K562 (cell line): ENCODE results near the gene DTD1. TPM values are rescaled to one million over a fixed set of nuclear protein-coding genes. Genes with fewer than 3 reads are reported as not detected.

ENCODE experiments used
- ATAC-seq: fragments of 200-7000 bp; cut with Tn5 transposase; 3 replicates; pipeline ENCODE4 v1.9.1; 2020; ENCODE audit warnings: moderate library complexity
- BruUV-seq: library from RNA; stranded (reverse); fragments of 400-500 nt; replicated peaks from 2 replicates; lab custom pipeline; 2021; lab: Mats Ljungman, UMichigan
- CTCF ChIA-PET: fragments of 300-600 bp; formaldehyde crosslinking; extraction: SDS; loops from one replicate; lab custom pipeline; 2021; ENCODE audit warnings: low intra/inter-chr PET ratio; lab: Yijun Ruan, JAX
- POLR2A ChIA-PET: fragments of 300-600, 350-650 bp; sonication (Branson Sonifier 250); formaldehyde crosslinking; extraction: SDS; loops from one replicate; lab custom pipeline; 2021; ENCODE audit warnings: antibody characterized with exemption, inconsistent platforms; lab: Yijun Ruan, JAX
- DNase-seq, 4 experiments: peaks; one replicate each; pipeline versions ENCODE4 v3.0.0 to v3.0.0-alpha.2; 2011 to 2018; ENCODE audit warnings: low spot score in 3 of 4, mixed read lengths in 3 of 4; ENCODE audit errors: extremely low read depth in 1 of 4
- FAIRE-seq: peaks from 2 replicates; lab custom pipeline; 2011; peaks lifted over from hg19 to GRCh38; lab: Jason Lieb, UNC
- H2AFZ ChIP-seq: 2 replicates; pipeline ENCODE4 v1.6.0; 2011; ENCODE audit warnings: low read depth, low read length, control low read depth, inconsistent platforms
- H3K27ac ChIP-seq: fragments of 200-600 bp; 3 replicates; pipeline ENCODE4 v1.8.0; 2011; ENCODE audit warnings: low read depth, mild to moderate bottlenecking, control low read depth, inconsistent platforms, low read length, moderate library complexity, mixed read lengths; ENCODE audit errors: extremely low read depth
- H3K27me3 ChIP-seq, 2 experiments: fragments of 300-600 bp in 1 of 2; 2 replicates in 1 of 2; 3 replicates in 1 of 2; pipeline versions ENCODE4 v1.6.0 to v1.8.0; 2011; ENCODE audit warnings: inconsistent platforms in 2 of 2, low read length in 2 of 2, mild to moderate bottlenecking in 1 of 2, mixed read lengths in 1 of 2, moderate library complexity in 1 of 2; ENCODE audit not compliant: control insufficient read depth in 2 of 2, insufficient read depth in 2 of 2
- H3K36me3 ChIP-seq: fragments of 300-600 bp; 3 replicates; pipeline ENCODE4 v1.8.0; 2011; ENCODE audit warnings: mild to moderate bottlenecking, low read length, inconsistent platforms; ENCODE audit not compliant: control insufficient read depth, insufficient read depth
- H3K4me1 ChIP-seq, 2 experiments: fragments of 200-600 bp in 1 of 2; replicated peaks in 1 of 2; 2 replicates in 1 of 2; 3 replicates in 1 of 2; pipeline versions ENCODE4 v1.5.1 to v1.8.0; 2011; ENCODE audit warnings: inconsistent platforms in 2 of 2, low read length in 2 of 2, mild to moderate bottlenecking in 1 of 2, mixed read lengths in 1 of 2, moderate library complexity in 1 of 2; ENCODE audit not compliant: control insufficient read depth in 2 of 2, insufficient read depth in 2 of 2
- H3K4me2 ChIP-seq: 2 replicates; pipeline ENCODE4 v1.6.1; 2011; ENCODE audit warnings: low read length, control low read depth, inconsistent platforms, mixed read lengths; ENCODE audit not compliant: insufficient read depth
- H3K4me3 ChIP-seq: fragments of 200-600 bp; sonication (generic), shearing (Covaris generic); 2 replicates; pipeline ENCODE4 v1.5.1; 2016; ENCODE audit warnings: control low read depth, inconsistent platforms
- H3K79me2 ChIP-seq: fragments of 200-600 bp; 3 replicates; pipeline ENCODE4 v1.8.0; 2011; ENCODE audit warnings: low read length, inconsistent platforms; ENCODE audit not compliant: control insufficient read depth, insufficient read depth
- H3K9ac ChIP-seq, 2 experiments: 2 replicates each; pipeline versions ENCODE4 v1.6.0 to v1.6.1; 2011; ENCODE audit warnings: low read depth in 2 of 2, low read length in 2 of 2, control low read depth in 1 of 2, inconsistent platforms in 1 of 2, mild to moderate bottlenecking in 1 of 2, mixed read lengths in 1 of 2; ENCODE audit not compliant: insufficient read depth in 1 of 2
- H3K9me1 ChIP-seq: one replicate; pipeline ENCODE4 v1.6.0; 2011; ENCODE audit warnings: inconsistent platforms, mild to moderate bottlenecking, low read length, moderate library complexity; ENCODE audit not compliant: control insufficient read depth, insufficient read depth
- H3K9me3 ChIP-seq: replicated peaks from 2 replicates; pipeline ENCODE4 v1.5.1; 2011; ENCODE audit warnings: low read depth, low read length, inconsistent platforms; ENCODE audit not compliant: control insufficient read depth, insufficient read depth
- H4K20me1 ChIP-seq: replicated peaks from 2 replicates; pipeline ENCODE4 v1.6.1; 2011; ENCODE audit warnings: low read length, inconsistent platforms, mixed read lengths; ENCODE audit not compliant: control insufficient read depth, insufficient read depth
- C11orf30 ChIP-seq: fragments of 450-650 bp; IDR thresholded peaks from 2 replicates; pipeline ENCODE4 v1.6.1; 2016; ENCODE audit warnings: low read depth, mild to moderate bottlenecking
- HDAC6 ChIP-seq: IDR thresholded peaks from 2 replicates; pipeline ENCODE4 v1.6.1; 2012; ENCODE audit warnings: low read depth, mild to moderate bottlenecking, control low read depth, inconsistent platforms, low read length, moderate library complexity
- ILK ChIP-seq: fragments of 450-650 bp; IDR thresholded peaks from 2 replicates; pipeline ENCODE4 v1.6.1; 2016; ENCODE audit warnings: missing genetic modification characterization, low read depth, mild to moderate bottlenecking, missing compliant biosample characterization, moderate library complexity, borderline replicate concordance
- MAFG ChIP-seq: fragments of 450-650 bp; conservative IDR thresholded peaks from 2 replicates; pipeline ENCODE4 v1.6.1; 2016; ENCODE audit warnings: missing genetic modification characterization, missing compliant biosample characterization
- NFE2 ChIP-seq: IDR thresholded peaks from 2 replicates; pipeline ENCODE4 v1.6.1; 2014; ENCODE audit warnings: antibody characterized with exemption, low read depth
- YY1 ChIP-seq, 3 experiments: IDR thresholded peaks; 2 replicates each; pipeline ENCODE4 v1.6.1; 2011; ENCODE audit warnings: low read length in 2 of 3, mild to moderate bottlenecking in 2 of 3, moderate library complexity in 2 of 3, borderline replicate concordance in 1 of 3, control low read depth in 1 of 3, low read depth in 1 of 3; ENCODE audit not compliant: insufficient read depth in 3 of 3, insufficient replicate concordance in 2 of 3, control insufficient read depth in 1 of 3, insufficient read length in 1 of 3; ENCODE audit errors: extremely low read depth in 1 of 3
- ZNF316 ChIP-seq: fragments of 450-650 bp; IDR thresholded peaks from 2 replicates; pipeline ENCODE4 v1.6.1; 2016
- WGBS: fragments of 100-300 bp; shearing (Covaris generic); methylation state at CpG from one replicate; pipeline ENCODE4 v1.1.6; 2016; ENCODE audit warnings: low coverage, mixed read lengths; ENCODE audit not compliant: insufficient coverage; ENCODE audit errors: missing lambda C conversion rate; 5-methylcytosine and 5-hydroxymethylcytosine counted together
- in situ Hi-C: fragments of 300-500 bp; cut with MboI; formaldehyde crosslinking; loops from 4 replicates; pipeline ENCODE4 v1.15.0; 2018; ENCODE audit warnings: inconsistent platforms, mixed read lengths
- intact Hi-C: fragments of 100-400 bp; cut with micrococcal nuclease; formaldehyde crosslinking; loops from 2 replicates; pipeline ENCODE4 v1.14.2; 2022
- polyA plus RNA-seq, 8 experiments: library from polyadenylated mRNA; depleted of rRNA in 4 of 8; stranded (reverse) in 5 of 8; unstranded in 3 of 8; fragments of >200 nt; fragmentation: Nextera tagmentation in 2 of 8; fragmentation: Illumina TruSeq in 1 of 8; extraction: Ambion mirVana in 2 of 8; extraction: Trizol in 1 of 8; gene quantifications; 2 replicates each; pipeline versions ENCODE4 v1.2.1 to v1.2.3, GENCODE V29; 2011 to 2014; ENCODE audit warnings: inconsistent platforms in 1 of 8, missing spikeins in 1 of 8
- total RNA-seq, 7 experiments: library from RNA; depleted of rRNA in 6 of 7; stranded (reverse); fragments of >200 nt in 6 of 7; fragmentation: Illumina TruSeq in 2 of 7; extraction: Trizol in 2 of 7; gene quantifications; 2 replicates each; pipeline versions ENCODE4 v1.2.1 to v1.2.3, GENCODE V29; 2011 to 2021; ENCODE audit warnings: low replicate concordance in 1 of 7

DTD1 gene
- total and polyA plus RNA-seq, 9 of the 15 experiments (the other 6 are each of a cell fraction or from before 2014, with no cell fraction given), result 5.7 to 28.6 (median 26.8) TPM

DNA sequence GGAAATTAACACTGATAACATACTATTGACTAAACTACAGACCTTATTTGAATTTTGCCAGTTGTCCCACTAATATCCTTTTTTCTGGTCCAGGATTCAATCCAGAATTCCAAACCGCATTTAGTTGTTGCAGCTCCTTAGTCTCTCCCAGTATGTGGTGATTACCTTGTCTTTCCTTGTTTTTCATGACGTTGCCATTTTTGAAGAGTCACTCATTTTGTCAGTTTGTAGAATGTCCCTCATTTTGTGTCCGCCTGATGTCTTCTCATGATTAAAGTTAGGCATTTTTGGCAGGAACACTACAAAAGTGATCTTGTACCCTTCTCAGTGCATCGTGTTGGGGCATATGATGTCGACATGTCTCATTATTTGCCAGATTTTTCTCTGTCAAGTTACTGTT is 33.1 kb downstream of the DTD1 start:
- peaks cover 2 to 13% of the 10 kb centered on the region in 2 experiments; a peak in 2 of 5 replicates for H3K4me1 ChIP-seq
- no peak overlapping the region for H3K27ac ChIP-seq
- POLR2A ChIA-PET, result no interaction called here
- FAIRE-seq, result no peak
- no peaks in the 10 kb centered on the region for H3K36me3 ChIP-seq
- whole genome bisulfite sequencing, result 33% methylated on average over 5 of the region's 5 CpGs
- H4K20me1 ChIP-seq, result no peaks in the 10 kb centered on the region; the same call in 1 of the 2 replicates
- in situ Hi-C loops, result no loop called here
- H3K4me3 ChIP-seq, result no peak overlapping the region
- CTCF ChIA-PET, result no interaction called here
- intact Hi-C loops, result no loop called here
- no peaks in the 10 kb centered on the region for H3K27me3 ChIP-seq
- DNase-seq, result no peak
- no peaks in the 10 kb centered on the region for H3K9me3 ChIP-seq
- H2AFZ ChIP-seq, result no peak overlapping the region
- no TSS peak for BruUV-seq
- no peak for ATAC-seq
- no peak overlapping the region for H3K9ac ChIP-seq
- no peaks in the 10 kb centered on the region for H3K79me2 ChIP-seq
- H3K4me2 ChIP-seq, result no peak overlapping the region
- no peaks in the 10 kb centered on the region for H3K9me1 ChIP-seq
- TF ChIP-seq ILK (tag), result no peak
- TF ChIP-seq YY1 (IDR thresholded peaks at IDR 0.05; ENCODE audit: borderline replicate concordance in 1 of 3, control insufficient read depth in 1 of 3, extremely low read depth in 1 of 3, insufficient read depth in 3 of 3, insufficient read length in 1 of 3, insufficient replicate concordance in 2 of 3, low read depth in 1 of 3, low read length in 2 of 3), result peak in 1 of 3 experiments; percentile 30
- TF ChIP-seq HDAC6, result no peak
- TF ChIP-seq C11orf30, result peak; percentile 65; the same call in 1 of the 2 replicates
- peak; percentile 81 for TF ChIP-seq ZNF316
- peak; percentile 55 for TF ChIP-seq MAFG
- TF ChIP-seq NFE2, result 0 out of 2 replicates have a peak, but pooled peaks have one; percentile 5
- TF ChIP-seq, all 486 proteins: peak for 5
